ENCODE results near the gene P2RX4. TPM values are rescaled to one million over a fixed set of nuclear protein-coding genes. Genes with fewer than 3 reads are reported as not detected.

P2RX4 gene
- total and polyA plus RNA-seq, 2 of the 8 experiments (the other 6 are each of a cell fraction or from before 2014, with no cell fraction given): 9.5 to 12.2 TPM

- Histone ChIP-seq H3K56ac (replicated peaks; ENCODE audit: insufficient read length, low read depth, low read length) (no peak overlapping the region), H2AK5ac (ENCODE audit: low read depth, low read length) (no peak overlapping the region), H2BK120ac (replicated peaks; ENCODE audit: low read depth, low read length) (no peak overlapping the region), H3K79me2 (ENCODE audit: control insufficient read depth in 1 of 2, insufficient read depth in 2 of 2, low read length in 2 of 2) (no peaks in the 10 kb centered on the region), H2BK12ac (ENCODE audit: low read depth, low read length) (0 out of 2 replicates have a peak overlapping the region, but pooled peaks have one; percentile 39), H3K14ac (ENCODE audit: insufficient read length) (no peak overlapping the region), H4K20me1 (replicated peaks in 1 of 2; ENCODE audit: control insufficient read depth in 1 of 2, insufficient read depth in 2 of 2, low read length in 2 of 2) (no peaks in the 10 kb centered on the region), H3K9me3 (ENCODE audit: insufficient read depth in 2 of 2, low read depth in 1 of 2, low read length in 1 of 2) (no peaks in the 10 kb centered on the region), H2BK15ac (ENCODE audit: low read length) (no peak overlapping the region), H2BK20ac (ENCODE audit: low read length) (no peak overlapping the region), H2BK5ac (ENCODE audit: low read depth, low read length) (no peak overlapping the region), H3K23me2 (ENCODE audit: low read depth, low read length) (no peaks in the 10 kb centered on the region), H3K4me1 (replicated peaks in 1 of 4; ENCODE audit: control insufficient read depth in 3 of 4, insufficient read depth in 4 of 4, low read length in 3 of 4) (no peaks in the 10 kb centered on the region), H3K23ac (ENCODE audit: insufficient read length) (no peak overlapping the region), H3K36me3 (ENCODE audit: control insufficient read depth in 2 of 4, insufficient read depth in 4 of 4, low read length in 3 of 4) (no peaks in the 10 kb centered on the region), H3K27ac (ENCODE audit: low read depth, low read length) (no peak overlapping the region), H3K27me3 (replicated peaks in 1 of 4; ENCODE audit: control insufficient read depth in 3 of 4, extremely low read depth in 1 of 4, insufficient read depth in 3 of 4, low read length in 3 of 4) (no peaks in the 10 kb centered on the region), H3K18ac (ENCODE audit: extremely low read depth, low read length) (no peak overlapping the region), H4K5ac (ENCODE audit: insufficient read length, low read depth, low read length) (no peak overlapping the region), H4K91ac (replicated peaks; ENCODE audit: insufficient read length, low read length) (no peak overlapping the region), H3K4ac (replicated peaks; ENCODE audit: insufficient read length, low read depth, low read length) (no peak overlapping the region), H3K79me1 (ENCODE audit: low read depth, low read length) (no peaks in the 10 kb centered on the region), H2AFZ (ENCODE audit: low read length) (no peak overlapping the region), H4K8ac (ENCODE audit: extremely low read depth, insufficient read depth, low read length) (no peak overlapping the region), H3K9ac (replicated peaks in 1 of 4; ENCODE audit: extremely low read depth in 1 of 4, low read depth in 3 of 4, low read length in 3 of 4) (no peak overlapping the region), H3K4me2 (ENCODE audit: insufficient read depth in 1 of 2, low read depth in 2 of 2, low read length in 2 of 2) (no peak overlapping the region), H3K4me3 (ENCODE audit: extremely low read depth in 1 of 4, insufficient read depth in 2 of 4, low read depth in 3 of 4, low read length in 4 of 4) (no peak overlapping the region)
- CTCF ChIA-PET (ENCODE audit: partially characterized antibody): interaction anchor here (0.7 kb wide), 1 partner anchor 342 kb away, joined by 3 read pairs; no protein-coding TSS in a partner anchor
- 89% methylated on average over 3 of the region's 3 CpGs; no CpG with 5 or more reads in 1 of the 2 experiments for WGBS, 2 experiments (ENCODE audit: extremely low coverage in 1 of 2, insufficient coverage in 1 of 2, insufficient read length in 1 of 2, insufficient replicate concordance in 2 of 2, low coverage in 1 of 2, low lambda C conversion rate in 2 of 2, missing lambda C conversion rate in 1 of 2)
- FAIRE-seq: no peak
- POLR2A ChIA-PET (ENCODE audit: partially characterized antibody): no interaction called here
- DNase-seq (ENCODE audit: low read depth in 1 of 2, low spot score in 2 of 2): no peak
- TF ChIP-seq E2F6 (IDR thresholded peaks at IDR 0.05): no peak
- no peak for TF ChIP-seq CTCF (IDR thresholded peaks at IDR 0.05; ENCODE audit: control extremely low read depth in 1 of 3, insufficient read depth in 1 of 3, low read depth in 1 of 3, low read length in 3 of 3)
- TF ChIP-seq NANOG (IDR thresholded peaks at IDR 0.05; ENCODE audit: insufficient read depth, low read depth, low read length, poor library complexity, severe bottlenecking): no peak
- no peak for TF ChIP-seq CEBPB (IDR thresholded peaks at IDR 0.05; ENCODE audit: low read depth, low read length)
- no peak for TF ChIP-seq CREB1 (IDR thresholded peaks at IDR 0.05)
- TF ChIP-seq POLR2AphosphoS5 (IDR thresholded peaks at IDR 0.05; ENCODE audit: low read depth, low read length): no peak
- no peak for TF ChIP-seq ASH2L (IDR thresholded peaks at IDR 0.05; ENCODE audit: low read length)
- TF ChIP-seq KDM5A (IDR thresholded peaks at IDR 0.05; ENCODE audit: low read length): no peak
These were observed 28.7 kb upstream of the P2RX4 start for GRCh38 chr12:121181181-121181580.
